Pancreas (tissue), 10 donors: ENCODE measurements around the gene RNF6. TPM values are rescaled to one million over a fixed set of nuclear protein-coding genes. Genes with fewer than 3 reads are reported as not detected.
A peak's percentile ranks its signal among the peaks of the same experiment; 100 is the strongest.

Experiments
- ATAC-seq, 4 donors: fragments of 200-7000 bp; cut with Tn5 transposase; one replicate each; pipeline versions ENCODE4 v1.8.0 to v1.9.1; 2020; ENCODE audit warnings: mild to moderate bottlenecking in 4 of 4, moderate library complexity in 4 of 4
- DNase-seq, 6 donors: peaks; one replicate each; pipeline ENCODE4 v3.0.0-alpha.2; 2020
- FAIRE-seq: peaks from 2 replicates; lab custom pipeline; 2012; peaks lifted over from hg19 to GRCh38; lab: Jason Lieb, UNC
- H3K27ac ChIP-seq, 4 donors: fragments of 200-600 bp; sonication (generic); 1 replicate in 3 of 4; 2 replicates in 1 of 4; pipeline versions ENCODE4 v1.5.0 to v1.8.0; 2020
- H3K27me3 ChIP-seq, 4 donors: fragments of 200-600 bp; one replicate each; pipeline ENCODE4 v1.8.0; 2021
- H3K36me3 ChIP-seq, 3 donors: fragments of 200-600 bp; sonication (generic) in 1 of 3; one replicate each; pipeline versions ENCODE4 v1.5.0 to v1.8.0; 2020 to 2021
- H3K4me1 ChIP-seq, 3 donors: fragments of 200-600 bp; one replicate each; pipeline ENCODE4 v1.8.0; 2021
- H3K4me3 ChIP-seq, 4 donors: fragments of 200-600 bp; sonication (generic) in 2 of 4; one replicate each; pipeline versions ENCODE4 v1.5.0 to v1.8.0; 2020 to 2021
- H3K9me3 ChIP-seq, 4 donors: fragments of 200-600 bp; one replicate each; pipeline ENCODE4 v1.8.0; 2021
- WGBS, 2 donors: extraction: QIAGEN DNeasy Blood & Tissue Kit; methylation state at CpG; one replicate each; pipeline ENCODE4 v1.1.7; 2013; 5-methylcytosine and 5-hydroxymethylcytosine counted together
- intact Hi-C, 3 donors: fragments of 100-400 bp; cut with DNase I; formaldehyde crosslinking; loops; one replicate each; pipeline versions ENCODE4 v1.11.1 to v1.14.2; 2022
- polyA plus RNA-seq, 2 donors: library from polyadenylated mRNA; stranded (reverse); fragments of 200-250 nt; gene quantifications; one replicate each; pipeline ENCODE4 v1.2.3, GENCODE V29; 2013
- total RNA-seq, 6 donors: library from RNA; stranded (reverse); fragmentation: NEBNext Ultra II Directional in 4 of 6; extraction: Animal tissue kit (Norgen Biotek cat#: 25700) in 4 of 6; gene quantifications; one replicate each; pipeline versions ENCODE4 v1.2.1 to v1.2.4, GENCODE V29; 2021 to 2023
- TF ChIP-seq, protein P1 (sequence below), 4 donors: fragments of 200-600 bp; sonication (generic) in 3 of 4; IDR thresholded peaks; one replicate each; pipeline versions ENCODE4 v1.5.0 to v1.8.0; 2021; ENCODE audit warnings: antibody characterized with exemption in 4 of 4
- donor health status: healthy with polysubstance abuse.
- donor health status: DM: no; HTN: no; CAD: no; lungs with moderate emphysema.
- donor health status: DM: no; HTN: no; CAD: no.
- donor health status: control.
- donor health status: control.
- donor health status: Bipolar disorder and iron deficiency.
- donor health status: DM: yes; HTN: yes; CAD: no.
- donor health status: DM: no; HTN: no; CAD: no.
- donor health status: DM: no; HTN: no; CAD: no.
- donor health status: DM: yes; HTN: yes; CAD: no.

Gene RNF6
- total and polyA plus RNA-seq, 8 donors = 5.9 to 17.2 (median 11.7) TPM

DNA sequence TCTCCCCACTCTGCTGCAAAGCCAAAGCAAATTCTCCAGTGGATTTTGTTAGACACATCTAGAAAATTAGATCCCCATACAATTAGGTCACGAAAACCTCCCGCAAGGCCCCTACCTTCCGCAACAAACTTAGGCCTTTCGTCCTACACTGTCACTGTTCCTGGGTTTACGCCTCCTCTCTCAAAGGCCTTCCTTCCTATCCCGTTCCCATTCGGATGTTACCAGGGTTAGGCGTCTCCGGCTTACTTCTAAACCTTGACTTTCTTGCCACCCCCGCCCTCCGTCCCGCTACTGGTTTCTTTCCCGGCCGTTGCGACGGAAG lies 754 bp downstream of the RNF6 start:
- TF ChIP-seq, protein P1, sequence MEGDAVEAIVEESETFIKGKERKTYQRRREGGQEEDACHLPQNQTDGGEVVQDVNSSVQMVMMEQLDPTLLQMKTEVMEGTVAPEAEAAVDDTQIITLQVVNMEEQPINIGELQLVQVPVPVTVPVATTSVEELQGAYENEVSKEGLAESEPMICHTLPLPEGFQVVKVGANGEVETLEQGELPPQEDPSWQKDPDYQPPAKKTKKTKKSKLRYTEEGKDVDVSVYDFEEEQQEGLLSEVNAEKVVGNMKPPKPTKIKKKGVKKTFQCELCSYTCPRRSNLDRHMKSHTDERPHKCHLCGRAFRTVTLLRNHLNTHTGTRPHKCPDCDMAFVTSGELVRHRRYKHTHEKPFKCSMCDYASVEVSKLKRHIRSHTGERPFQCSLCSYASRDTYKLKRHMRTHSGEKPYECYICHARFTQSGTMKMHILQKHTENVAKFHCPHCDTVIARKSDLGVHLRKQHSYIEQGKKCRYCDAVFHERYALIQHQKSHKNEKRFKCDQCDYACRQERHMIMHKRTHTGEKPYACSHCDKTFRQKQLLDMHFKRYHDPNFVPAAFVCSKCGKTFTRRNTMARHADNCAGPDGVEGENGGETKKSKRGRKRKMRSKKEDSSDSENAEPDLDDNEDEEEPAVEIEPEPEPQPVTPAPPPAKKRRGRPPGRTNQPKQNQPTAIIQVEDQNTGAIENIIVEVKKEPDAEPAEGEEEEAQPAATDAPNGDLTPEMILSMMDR (IDR thresholded peaks at IDR 0.05) = no peak
- H3K27me3 ChIP-seq = no peaks in the 10 kb centered on the region

DNA sequence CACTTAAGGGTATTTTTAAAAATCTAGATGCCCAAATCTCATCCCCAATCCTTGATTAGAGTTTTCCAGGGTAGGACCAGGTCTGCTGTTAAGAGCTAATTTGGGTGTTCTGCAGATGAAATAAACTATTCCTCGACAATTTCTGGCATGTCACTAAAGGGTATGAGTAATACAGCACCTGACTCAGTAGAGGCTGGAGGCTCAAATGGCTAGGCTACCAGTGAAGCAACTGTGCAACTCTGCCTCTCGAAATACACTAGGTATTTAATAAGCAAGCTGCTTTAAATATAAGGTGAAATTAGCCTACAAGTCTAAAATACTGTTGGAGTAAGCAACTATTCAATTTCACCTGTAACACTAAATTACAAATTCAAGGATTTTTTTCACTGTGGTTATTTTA lies 1.5 kb downstream of the RNF6 start:
- FAIRE-seq (no peak), ATAC-seq (no peak), DNase-seq (no peak)
- Histone ChIP-seq H3K27me3 (no peaks in the 10 kb centered on the region), H3K9me3 (no peaks in the 10 kb centered on the region), H3K36me3 (peaks cover 0 to 30% (median 20%) of the 10 kb centered on the region in 3 donors), H3K4me1 (peaks cover 7 to 21% (median 8%) of the 10 kb centered on the region in 3 donors), H3K4me3 (peak overlapping the region in 3 of 4 donors; percentile 67 to 93 (median 80)), H3K27ac (no peak overlapping the region)
- TF ChIP-seq, protein P1 (IDR thresholded peaks at IDR 0.05) = no peak
- intact Hi-C loops = no loop called here
- WGBS, 2 donors = 55 to 69% methylated on average over 2 of the region's 2 CpGs

More for the DNA sequence above, 754 bp downstream of the RNF6 start:
- DNase-seq (no peak), FAIRE-seq (no peak), ATAC-seq (peak; percentile 29 to 53 (median 48))
- peaks cover 7 to 21% (median 8%) of the 10 kb centered on the region in 3 donors for H3K4me1 ChIP-seq
- intact Hi-C loops = no loop called here
- peak overlapping the region; percentile 90 to 97 (median 96) for H3K27ac ChIP-seq
- H3K36me3 ChIP-seq = peaks cover 0 to 24% (median 16%) of the 10 kb centered on the region in 3 donors
- WGBS, 2 donors = 0% methylated on average over 16 of the region's 16 CpGs
- peak overlapping the region; percentile 67 to 93 (median 84) for H3K4me3 ChIP-seq
- no peaks in the 10 kb centered on the region for H3K9me3 ChIP-seq

DNA sequence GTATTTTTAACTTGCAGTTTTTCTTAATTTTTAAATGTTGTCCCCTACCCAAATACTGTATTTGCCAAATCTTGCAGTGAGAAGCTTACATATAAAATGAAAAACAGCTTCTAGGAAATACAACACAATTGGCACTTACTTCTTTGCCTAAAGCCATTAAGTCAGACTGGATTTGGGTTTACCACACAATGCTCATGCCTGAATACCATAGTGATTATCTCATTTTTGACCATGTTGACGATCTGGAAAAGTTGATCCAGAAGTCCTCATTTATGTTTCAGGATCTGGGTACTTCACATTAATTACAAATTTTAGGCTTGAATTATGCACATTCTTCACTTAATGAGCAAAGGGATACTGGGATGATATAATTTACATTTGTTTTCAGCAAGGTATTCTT lies 2.4 kb downstream of the RNF6 start:
- Histone ChIP-seq H3K27ac (no peak overlapping the region), H3K4me3 (no peak overlapping the region), H3K4me1 (peaks cover 7 to 21% (median 8%) of the 10 kb centered on the region in 3 donors), H3K27me3 (no peaks in the 10 kb centered on the region), H3K9me3 (no peaks in the 10 kb centered on the region), H3K36me3 (peaks cover 0 to 36% (median 26%) of the 10 kb centered on the region in 3 donors)
- no peak for ATAC-seq
- intact Hi-C loops = no loop called here
- FAIRE-seq = no peak
- WGBS, 2 donors = 67 to 82% methylated on average over 1 of the region's 1 CpG
- no peak for DNase-seq
- TF ChIP-seq, protein P1 (IDR thresholded peaks at IDR 0.05) = no peak

DNA sequence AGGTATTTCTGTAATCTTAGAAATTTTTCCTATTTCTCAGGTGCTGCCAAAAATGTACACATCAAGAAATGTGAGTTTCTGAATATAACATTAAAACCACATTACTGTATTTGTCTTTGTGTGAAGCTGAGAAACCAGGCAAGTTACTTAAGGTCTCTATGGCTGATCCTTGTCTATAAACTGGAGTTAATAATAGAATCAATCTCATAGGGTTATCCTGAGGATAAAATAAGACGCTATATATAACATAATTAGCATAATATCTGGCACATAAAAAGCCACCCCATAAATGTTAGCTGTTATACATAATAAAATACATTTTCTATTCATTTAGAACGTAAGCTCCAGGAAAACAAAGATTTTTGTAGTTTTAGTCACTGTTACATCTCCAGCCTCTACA lies 6.1 kb downstream of the RNF6 start:
- no peaks in the 10 kb centered on the region for H3K9me3 ChIP-seq
- 92 to 97% methylated on average over 2 of the region's 2 CpGs for WGBS, 2 donors
- no peak for ATAC-seq
- DNase-seq = no peak
- TF ChIP-seq, protein P1 (IDR thresholded peaks at IDR 0.05) = no peak
- intact Hi-C loops = no loop called here
- H3K4me3 ChIP-seq = no peak overlapping the region
- H3K27me3 ChIP-seq = no peaks in the 10 kb centered on the region
- H3K36me3 ChIP-seq = peaks cover 0 to 62% (median 37%) of the 10 kb centered on the region in 3 donors
- H3K27ac ChIP-seq = no peak overlapping the region
- FAIRE-seq = no peak
- H3K4me1 ChIP-seq = peaks cover 7 to 20% (median 8%) of the 10 kb centered on the region in 3 donors

DNA sequence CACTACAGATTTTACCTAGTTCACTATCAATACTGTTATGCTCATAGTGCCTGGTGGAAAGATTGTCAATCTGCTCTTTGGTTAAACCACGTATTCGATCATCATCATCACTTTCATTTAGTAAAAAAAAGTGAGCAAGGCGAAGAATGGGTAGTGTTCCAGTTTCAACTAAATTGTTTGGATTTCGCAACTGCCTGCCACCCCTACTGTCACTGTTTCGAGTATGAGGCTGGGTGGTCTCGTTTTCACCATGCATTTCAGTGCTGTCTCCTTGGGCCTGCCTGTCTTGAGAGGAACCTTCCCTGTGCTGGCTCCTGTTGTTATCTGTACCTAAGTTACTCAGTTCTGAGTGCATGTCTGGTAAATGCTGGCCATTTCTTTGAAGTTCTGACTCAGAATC lies 8.1 kb downstream of the RNF6 start:
- FAIRE-seq (no peak), DNase-seq (no peak), ATAC-seq (no peak)
- intact Hi-C loops = no loop called here
- peaks cover 0 to 2% (median 0%) of the 10 kb centered on the region in 3 donors for H3K4me1 ChIP-seq
- H3K27me3 ChIP-seq = no peaks in the 10 kb centered on the region
- 91 to 92% methylated on average over 6 of the region's 6 CpGs for WGBS, 2 donors
- no peak overlapping the region for H3K27ac ChIP-seq
- no peak overlapping the region for H3K4me3 ChIP-seq
- H3K9me3 ChIP-seq = no peaks in the 10 kb centered on the region
- peaks cover 0 to 62% (median 37%) of the 10 kb centered on the region in 3 donors for H3K36me3 ChIP-seq
- TF ChIP-seq, protein P1 (IDR thresholded peaks at IDR 0.05) = no peak
